OCI-LY1 (cell line): ENCODE data around the gene NIPSNAP2.
"Not testable (repeated sequence)": the region's sequence is repeated elsewhere in the genome, so short reads cannot be mapped to it uniquely, and the experiment has no call there.

Experiments used
- EZH2 ChIP-seq: fragments of 200-600 bp; sonication (generic), shearing (Covaris generic); IDR thresholded peaks from 2 replicates; pipeline ENCODE4 v1.8.0; 2017; ENCODE audit warnings: borderline replicate concordance, mixed run types, mild to moderate bottlenecking, antibody characterized with exemption, low read length, moderate library complexity, mixed read lengths
- TF ChIP-seq, protein P1 (sequence below): fragments of 200-600 bp; sonication (generic), shearing (Covaris generic); IDR thresholded peaks from 2 replicates; pipeline ENCODE4 v1.5.1; 2017; ENCODE audit warnings: mild to moderate bottlenecking, antibody characterized with exemption, low read length, moderate library complexity, mixed read lengths

DNA sequence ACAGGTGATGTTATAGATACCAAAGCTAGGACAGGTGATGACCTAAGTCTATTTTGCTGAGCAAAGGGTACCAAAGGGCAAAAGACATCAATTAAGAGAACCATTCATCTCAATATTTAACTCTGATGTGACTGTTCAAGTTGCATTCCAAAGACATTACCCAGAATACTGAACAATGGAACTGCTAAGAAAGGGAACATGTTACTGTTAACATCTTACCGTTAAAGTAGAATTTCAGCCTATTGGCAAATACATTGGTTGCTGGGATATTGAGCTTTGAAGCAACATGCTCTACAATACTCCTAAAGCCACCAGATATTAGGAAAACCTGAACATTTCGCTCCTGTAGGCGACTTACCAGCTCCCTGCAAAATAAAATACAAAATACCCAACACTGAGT, 52.6 kb downstream of the NIPSNAP2 start:
- TF ChIP-seq, protein P1, sequence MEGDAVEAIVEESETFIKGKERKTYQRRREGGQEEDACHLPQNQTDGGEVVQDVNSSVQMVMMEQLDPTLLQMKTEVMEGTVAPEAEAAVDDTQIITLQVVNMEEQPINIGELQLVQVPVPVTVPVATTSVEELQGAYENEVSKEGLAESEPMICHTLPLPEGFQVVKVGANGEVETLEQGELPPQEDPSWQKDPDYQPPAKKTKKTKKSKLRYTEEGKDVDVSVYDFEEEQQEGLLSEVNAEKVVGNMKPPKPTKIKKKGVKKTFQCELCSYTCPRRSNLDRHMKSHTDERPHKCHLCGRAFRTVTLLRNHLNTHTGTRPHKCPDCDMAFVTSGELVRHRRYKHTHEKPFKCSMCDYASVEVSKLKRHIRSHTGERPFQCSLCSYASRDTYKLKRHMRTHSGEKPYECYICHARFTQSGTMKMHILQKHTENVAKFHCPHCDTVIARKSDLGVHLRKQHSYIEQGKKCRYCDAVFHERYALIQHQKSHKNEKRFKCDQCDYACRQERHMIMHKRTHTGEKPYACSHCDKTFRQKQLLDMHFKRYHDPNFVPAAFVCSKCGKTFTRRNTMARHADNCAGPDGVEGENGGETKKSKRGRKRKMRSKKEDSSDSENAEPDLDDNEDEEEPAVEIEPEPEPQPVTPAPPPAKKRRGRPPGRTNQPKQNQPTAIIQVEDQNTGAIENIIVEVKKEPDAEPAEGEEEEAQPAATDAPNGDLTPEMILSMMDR = not testable (repeated sequence)
- not testable (repeated sequence) for TF ChIP-seq EZH2
